ENCODE measurements around the gene GPS1. TPM values are rescaled to one million over a fixed set of nuclear protein-coding genes. Genes with fewer than 3 reads are reported as not detected.

The GPS1 gene
- total RNA-seq, 1 experiment from 2014 or later = 160 TPM

- in situ Hi-C loops (cut with HindIII; ENCODE audit: low pct_unique_long_range_greater_than_20kb, low sequenced_read_pairs) = no loop called here
- no peak for DNase-seq (ENCODE audit: low read depth)
These were observed 40.4 kb downstream of the GPS1 start for GRCh38 chr17:82092094-82092586.

- in situ Hi-C loops (cut with HindIII; ENCODE audit: low pct_unique_long_range_greater_than_20kb, low sequenced_read_pairs) = no loop called here
- DNase-seq (ENCODE audit: low read depth) = no peak
These were observed 40.9 kb downstream of the GPS1 start for GRCh38 chr17:82092628-82092994.

- in situ Hi-C loops (cut with HindIII; ENCODE audit: low pct_unique_long_range_greater_than_20kb, low sequenced_read_pairs) = no loop called here
- no peak for DNase-seq (ENCODE audit: low read depth)
These were observed 41.5 kb downstream of the GPS1 start for GRCh38 chr17:82092995-82093751.

DNA sequence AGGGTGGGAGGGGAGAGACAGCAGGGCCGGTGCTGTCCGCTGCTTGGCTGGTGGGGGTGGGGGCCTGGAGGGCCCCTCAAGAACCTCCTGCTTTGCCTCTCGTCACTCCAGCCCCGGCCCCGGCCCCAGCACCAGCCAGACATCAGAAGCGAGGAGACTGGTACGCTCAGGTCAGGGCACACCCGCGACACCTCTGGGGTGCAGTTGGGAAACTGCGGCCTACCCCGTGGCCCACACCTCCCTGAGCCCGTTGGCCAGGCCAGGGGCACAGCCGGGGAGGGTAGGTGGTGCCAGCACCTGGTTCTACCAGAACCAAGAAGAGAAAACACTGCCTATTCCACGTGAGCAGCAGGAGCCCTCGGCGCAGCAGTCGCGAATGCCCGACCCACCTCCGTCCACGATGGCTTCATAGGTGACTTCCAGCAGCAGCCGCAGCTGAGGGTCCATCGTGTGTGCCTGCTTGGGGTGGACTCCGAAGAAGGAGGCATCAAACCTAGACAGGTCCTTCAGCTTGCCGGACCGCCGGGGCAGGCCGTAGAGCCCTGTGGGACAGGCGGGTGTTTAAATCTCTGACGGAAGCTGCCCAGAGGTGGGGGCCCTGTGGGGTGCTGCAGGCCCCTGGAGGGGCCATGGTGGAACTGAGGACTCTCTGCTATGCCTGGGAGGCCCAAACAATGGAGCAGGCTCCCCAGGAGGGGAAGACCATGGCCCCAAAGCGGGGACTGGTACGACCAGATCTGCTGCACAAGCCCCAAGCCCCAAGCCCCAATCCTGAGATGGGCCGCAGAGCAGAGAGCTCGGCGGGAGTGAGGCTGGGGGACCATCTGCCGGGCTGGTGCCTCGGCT is 43.5 kb downstream of the GPS1 start:
- no peak for DNase-seq (ENCODE audit: low read depth)
- in situ Hi-C loops (cut with HindIII; ENCODE audit: low pct_unique_long_range_greater_than_20kb, low sequenced_read_pairs) = no loop called here

GRCh38 chr17:82095777-82096708 is 44.3 kb downstream of the GPS1 start:
- in situ Hi-C loops (cut with HindIII; ENCODE audit: low pct_unique_long_range_greater_than_20kb, low sequenced_read_pairs) = no loop called here

DNA sequence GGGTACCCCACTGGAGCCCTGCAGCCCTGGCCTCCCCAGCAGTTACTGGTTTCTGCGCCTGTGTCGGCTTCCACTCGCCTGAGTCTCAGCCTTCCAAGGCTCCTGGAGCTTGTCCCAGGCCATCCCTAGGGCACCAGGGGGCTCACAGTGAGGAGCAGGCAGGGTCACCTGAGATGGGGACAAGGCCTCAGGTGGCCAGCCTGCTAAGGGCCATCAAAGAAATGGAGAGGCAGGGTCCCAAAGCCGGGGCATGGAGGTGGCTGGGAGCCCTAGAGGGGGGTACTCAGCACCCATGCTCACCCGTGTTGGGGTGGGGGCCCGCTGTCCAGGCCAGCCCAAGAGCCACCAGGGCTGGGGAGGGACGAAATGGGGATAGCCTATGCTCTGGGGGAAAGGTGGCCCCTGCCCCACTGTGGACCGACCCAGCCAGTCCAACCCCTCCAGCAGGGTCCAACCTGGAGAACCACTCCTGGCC is 45.0 kb downstream of the GPS1 start:
- no peak for DNase-seq (ENCODE audit: low read depth)
- in situ Hi-C loops (cut with HindIII; ENCODE audit: low pct_unique_long_range_greater_than_20kb, low sequenced_read_pairs) = no loop called here

More at GRCh38 chr17:82095777-82096708, 44.3 kb downstream of the GPS1 start:
- DNase-seq (ENCODE audit: low read depth) = no peak

GRCh38 chr17:82097184-82097918 is 45.7 kb downstream of the GPS1 start:
- DNase-seq (ENCODE audit: low read depth) = no peak
- in situ Hi-C loops (cut with HindIII; ENCODE audit: low pct_unique_long_range_greater_than_20kb, low sequenced_read_pairs) = no loop called here

DNA sequence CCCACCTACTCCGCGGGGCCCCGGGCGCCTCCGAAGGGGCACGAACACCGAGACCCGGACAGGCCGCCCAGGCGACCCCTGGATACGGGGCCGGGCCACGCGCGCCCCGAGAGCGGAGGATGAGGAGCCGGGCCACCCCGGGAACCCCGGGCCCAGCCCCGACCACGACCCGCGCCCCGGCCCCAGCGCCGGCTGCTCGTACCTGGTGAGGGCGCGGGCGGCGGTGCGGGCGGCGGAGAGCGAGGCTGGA is 46.1 kb downstream of the GPS1 start:
- DNase-seq (ENCODE audit: low read depth) = no peak
- in situ Hi-C loops (cut with HindIII; ENCODE audit: low pct_unique_long_range_greater_than_20kb, low sequenced_read_pairs) = no loop called here

- in situ Hi-C loops (cut with HindIII; ENCODE audit: low pct_unique_long_range_greater_than_20kb, low sequenced_read_pairs) = no loop called here
- peak; percentile 95 for DNase-seq (ENCODE audit: low read depth)
These were observed 46.7 kb downstream of the GPS1 start, which contains the start of gene FASN for GRCh38 chr17:82098169-82098938. TSS of gene FASN (minus strand) at chr17:82098236. CDS start at chr17:82096445, 1,791 bp downstream.

- in situ Hi-C loops (cut with HindIII; ENCODE audit: low pct_unique_long_range_greater_than_20kb, low sequenced_read_pairs) = no loop called here
These were observed 47.5 kb downstream of the GPS1 start for GRCh38 chr17:82098939-82099763.

DNA sequence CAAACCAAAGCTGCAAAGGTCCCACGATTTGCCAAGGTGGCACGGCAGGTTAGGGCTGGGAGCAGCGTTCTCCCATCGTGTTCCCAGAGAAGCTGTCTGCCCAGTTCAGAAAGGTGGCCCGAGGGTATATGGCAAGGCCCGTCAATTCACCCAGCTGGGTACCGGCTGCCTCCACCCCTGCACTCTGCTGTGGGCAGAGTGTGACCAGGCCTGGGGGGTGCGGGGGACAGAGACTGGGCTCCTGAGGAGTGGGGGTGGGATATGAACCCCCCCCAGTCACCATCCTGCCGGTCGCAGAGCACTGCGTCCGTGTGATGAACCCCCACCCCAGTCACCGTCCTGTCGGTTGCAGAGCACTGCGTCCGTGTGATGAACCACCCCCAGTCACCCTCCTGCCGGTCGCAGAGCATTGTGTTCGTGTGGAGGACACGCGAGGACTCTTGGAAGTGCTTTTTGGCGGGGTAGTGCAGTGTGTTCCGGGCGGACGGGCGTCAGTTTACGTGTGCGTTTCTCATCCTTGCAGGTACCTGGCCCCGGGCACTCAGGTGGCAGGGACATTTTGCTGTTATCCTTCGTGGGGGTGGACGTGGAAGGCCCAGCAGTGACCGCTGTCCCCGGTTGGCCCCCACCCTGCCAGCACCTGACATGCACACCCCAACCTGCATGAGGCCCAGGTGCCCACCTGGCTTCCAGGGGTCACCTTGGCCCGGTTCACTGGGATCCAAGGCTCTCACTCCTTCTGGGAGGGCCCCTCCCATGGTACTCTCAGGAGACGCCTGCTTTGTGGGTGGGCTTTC is 49.0 kb downstream of the GPS1 start:
- no peak for DNase-seq (ENCODE audit: low read depth)
- in situ Hi-C loops (cut with HindIII; ENCODE audit: low pct_unique_long_range_greater_than_20kb, low sequenced_read_pairs) = no loop called here

More at GRCh38 chr17:82098939-82099763, 47.5 kb downstream of the GPS1 start:
- no peak for DNase-seq (ENCODE audit: low read depth)

- no peak for DNase-seq (ENCODE audit: low read depth)
- in situ Hi-C loops (cut with HindIII; ENCODE audit: low pct_unique_long_range_greater_than_20kb, low sequenced_read_pairs) = no loop called here
These were observed 49.6 kb downstream of the GPS1 start for GRCh38 chr17:82101301-82101715.

GRCh38 chr17:82101767-82102679 is 50.3 kb downstream of the GPS1 start:
- DNase-seq (ENCODE audit: low read depth) = no peak
- in situ Hi-C loops (cut with HindIII; ENCODE audit: low pct_unique_long_range_greater_than_20kb, low sequenced_read_pairs) = no loop called here

- DNase-seq (ENCODE audit: low read depth) = no peak
- in situ Hi-C loops (cut with HindIII; ENCODE audit: low pct_unique_long_range_greater_than_20kb, low sequenced_read_pairs) = no loop called here
These were observed 52.1 kb downstream of the GPS1 start for GRCh38 chr17:82103553-82104451.

Measured in Caki2 (cell line).